Type B pancreatic cell (in vitro differentiated cells): ENCODE data around the gene EEA1. TPM values are rescaled to one million over a fixed set of nuclear protein-coding genes. Genes with fewer than 3 reads are reported as not detected.

ENCODE experiments used
- DNase-seq: peaks from one replicate; pipeline ENCODE4 v3.0.0; 2021; ENCODE audit warnings: mixed read lengths; ENCODE audit not compliant: unreplicated experiment; ENCODE audit errors: extremely low spot score
- H3K27ac Mint-ChIP-seq: 2 replicates; pipeline ENCODE4 v1.8.0; 2021; ENCODE audit warnings: mild to moderate bottlenecking, mixed read lengths
- H3K27me3 Mint-ChIP-seq: 2 replicates; pipeline ENCODE4 v1.8.0; 2021; ENCODE audit warnings: mixed read lengths
- H3K36me3 Mint-ChIP-seq: 2 replicates; pipeline ENCODE4 v1.8.0; 2021; ENCODE audit warnings: mixed read lengths
- H3K4me1 Mint-ChIP-seq: one replicate; pipeline ENCODE4 v1.8.0; 2021; ENCODE audit warnings: mixed read lengths; ENCODE audit not compliant: unreplicated experiment
- H3K4me3 Mint-ChIP-seq: 2 replicates; pipeline ENCODE4 v1.8.0; 2021; ENCODE audit warnings: mild to moderate bottlenecking, mixed read lengths
- H3K9me3 Mint-ChIP-seq: 2 replicates; pipeline ENCODE4 v1.8.0; 2021; ENCODE audit warnings: mixed read lengths
- total RNA-seq: library from RNA; stranded (reverse); gene quantifications from 2 replicates; pipeline ENCODE4 v1.2.1, GENCODE V29; 2021; ENCODE audit warnings: low replicate concordance
- TF ChIP-seq, protein P1 (sequence below): fragments of 200-600 bp; sonication (generic); conservative IDR thresholded peaks from 2 replicates; pipeline ENCODE4 v1.5.0; 2021; ENCODE audit warnings: antibody characterized with exemption, mild to moderate bottlenecking

The EEA1 gene
- total RNA-seq, 1 donor from 2014 or later: 24.6 TPM

DNA sequence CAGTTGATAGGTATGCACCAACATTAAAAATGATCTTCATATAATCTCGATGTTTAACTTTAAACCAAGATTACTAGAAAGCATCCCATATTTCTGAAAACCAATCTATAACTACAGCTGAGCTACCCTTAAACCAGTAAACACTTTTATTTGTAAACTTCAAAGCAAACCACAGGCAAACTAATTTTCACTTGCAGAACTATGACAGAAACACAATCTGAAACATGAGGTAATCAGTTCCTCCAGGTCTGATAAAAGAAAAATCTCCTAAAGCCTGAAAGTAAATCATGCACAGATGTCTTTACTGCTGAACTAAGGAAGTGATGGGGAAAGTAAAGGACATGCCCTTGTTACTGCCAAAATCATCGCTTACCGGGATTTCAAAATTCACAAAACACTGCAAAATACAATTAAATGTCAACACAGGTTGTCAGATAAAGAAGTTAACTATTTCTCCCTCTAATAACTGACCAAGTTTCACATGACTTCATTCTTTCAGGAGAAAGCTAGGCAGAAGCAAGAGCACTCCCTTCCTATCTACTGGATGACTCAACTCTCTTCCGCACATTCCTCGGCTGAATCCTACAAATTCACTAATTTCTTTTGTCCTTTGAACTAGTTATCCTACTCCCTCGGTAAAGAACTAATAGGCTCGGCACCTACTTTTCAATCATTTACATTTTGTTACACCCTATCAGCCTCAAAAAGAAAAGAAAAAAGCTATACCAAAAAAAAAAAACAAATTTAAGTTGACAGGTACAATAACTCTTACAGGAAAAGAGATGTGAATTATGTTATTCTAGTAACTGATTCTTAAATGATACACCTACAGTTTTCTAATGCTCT is 1.4 kb downstream of the EEA1 start:
- Mint-ChIP-seq H3K4me1 (peaks cover 36% of the 10 kb centered on the region), H3K9me3 (no peaks in the 10 kb centered on the region), H3K27ac (peak overlapping the region; percentile 92), H3K4me3 (peak overlapping the region; percentile 93), H3K27me3 (no peaks in the 10 kb centered on the region), H3K36me3 (peaks cover 9% of the 10 kb centered on the region)
- TF ChIP-seq, protein P1, sequence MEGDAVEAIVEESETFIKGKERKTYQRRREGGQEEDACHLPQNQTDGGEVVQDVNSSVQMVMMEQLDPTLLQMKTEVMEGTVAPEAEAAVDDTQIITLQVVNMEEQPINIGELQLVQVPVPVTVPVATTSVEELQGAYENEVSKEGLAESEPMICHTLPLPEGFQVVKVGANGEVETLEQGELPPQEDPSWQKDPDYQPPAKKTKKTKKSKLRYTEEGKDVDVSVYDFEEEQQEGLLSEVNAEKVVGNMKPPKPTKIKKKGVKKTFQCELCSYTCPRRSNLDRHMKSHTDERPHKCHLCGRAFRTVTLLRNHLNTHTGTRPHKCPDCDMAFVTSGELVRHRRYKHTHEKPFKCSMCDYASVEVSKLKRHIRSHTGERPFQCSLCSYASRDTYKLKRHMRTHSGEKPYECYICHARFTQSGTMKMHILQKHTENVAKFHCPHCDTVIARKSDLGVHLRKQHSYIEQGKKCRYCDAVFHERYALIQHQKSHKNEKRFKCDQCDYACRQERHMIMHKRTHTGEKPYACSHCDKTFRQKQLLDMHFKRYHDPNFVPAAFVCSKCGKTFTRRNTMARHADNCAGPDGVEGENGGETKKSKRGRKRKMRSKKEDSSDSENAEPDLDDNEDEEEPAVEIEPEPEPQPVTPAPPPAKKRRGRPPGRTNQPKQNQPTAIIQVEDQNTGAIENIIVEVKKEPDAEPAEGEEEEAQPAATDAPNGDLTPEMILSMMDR: no peak
- no peak for DNase-seq

DNA sequence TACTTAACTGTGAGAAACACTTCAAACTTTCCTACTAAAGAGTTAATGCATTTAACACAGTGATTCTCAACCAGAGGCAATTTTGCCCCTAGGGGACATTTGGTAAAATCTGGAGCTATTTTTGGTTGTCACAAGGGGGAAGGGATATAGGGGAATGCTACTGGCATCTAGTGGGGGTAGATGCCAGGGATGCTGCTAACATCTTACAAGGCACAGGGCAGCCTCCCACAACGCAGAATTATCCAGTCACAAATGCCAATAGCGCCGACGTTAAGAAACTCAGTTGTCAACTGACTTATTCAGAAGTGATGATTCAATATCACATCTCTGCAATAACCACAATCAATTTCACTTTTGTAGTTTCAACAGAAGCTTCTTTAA is 2.0 kb downstream of the EEA1 start:
- H3K27me3 Mint-ChIP-seq: no peaks in the 10 kb centered on the region
- peak overlapping the region; percentile 92 for H3K27ac Mint-ChIP-seq
- peak overlapping the region; percentile 93 for H3K4me3 Mint-ChIP-seq
- TF ChIP-seq, protein P1: no peak
- DNase-seq: no peak
- peaks cover 36% of the 10 kb centered on the region for H3K4me1 Mint-ChIP-seq
- H3K9me3 Mint-ChIP-seq: no peaks in the 10 kb centered on the region
- H3K36me3 Mint-ChIP-seq: peaks cover 13% of the 10 kb centered on the region

GRCh38 chr12:92926549-92926948 is 2.5 kb downstream of the EEA1 start:
- Mint-ChIP-seq H3K4me1 (peaks cover 36% of the 10 kb centered on the region), H3K27ac (peak overlapping the region; percentile 92), H3K4me3 (peak overlapping the region; percentile 93), H3K27me3 (no peaks in the 10 kb centered on the region), H3K36me3 (peaks cover 15% of the 10 kb centered on the region), H3K9me3 (no peaks in the 10 kb centered on the region)
- TF ChIP-seq, protein P1: no peak
- no peak for DNase-seq

GRCh38 chr12:92921877-92922276 is 7.2 kb downstream of the EEA1 start:
- peaks cover 15% of the 10 kb centered on the region for H3K36me3 Mint-ChIP-seq
- TF ChIP-seq, protein P1: no peak
- H3K27ac Mint-ChIP-seq: no peak overlapping the region
- peaks cover 11% of the 10 kb centered on the region for H3K4me1 Mint-ChIP-seq
- no peak overlapping the region for H3K4me3 Mint-ChIP-seq
- H3K27me3 Mint-ChIP-seq: no peaks in the 10 kb centered on the region
- no peak for DNase-seq
- H3K9me3 Mint-ChIP-seq: no peaks in the 10 kb centered on the region

GRCh38 chr12:92915365-92915764 is 13.7 kb downstream of the EEA1 start:
- peaks cover 4% of the 10 kb centered on the region for H3K9me3 Mint-ChIP-seq
- H3K4me1 Mint-ChIP-seq: no peaks in the 10 kb centered on the region
- no peaks in the 10 kb centered on the region for H3K27me3 Mint-ChIP-seq
- peaks cover 13% of the 10 kb centered on the region for H3K36me3 Mint-ChIP-seq
- no peak overlapping the region for H3K4me3 Mint-ChIP-seq
- no peak overlapping the region for H3K27ac Mint-ChIP-seq
- TF ChIP-seq, protein P1: no peak
- DNase-seq: no peak
